CD4-positive, CD25-positive, alpha-beta regulatory T cell (primary cell): ENCODE measurements around the gene TBX21. TPM values are rescaled to one million over a fixed set of nuclear protein-coding genes. Genes with fewer than 3 reads are reported as not detected.

Experiments used
- polyA plus RNA-seq, 4 donors: library from polyadenylated mRNA; unstranded; fragments of 300-500 nt; fragmentation: Illumina TruSeq; gene quantifications; one replicate each; pipeline ENCODE4 v1.2.3, GENCODE V29; 2021
- total RNA-seq: library from RNA; stranded (reverse); gene quantifications from one replicate; pipeline ENCODE4 v1.2.3, GENCODE V29; 2022

The TBX21 gene
- total and polyA plus RNA-seq, 5 donors from 2014 or later: 3.8 to 15.7 (median 5.6) TPM

Other genes with a start within 250 kb of the TBX21 start
- 118 TPM for gene NPEPPS, start 202.1 kb upstream of the TBX21 start, total RNA-seq
- gene NPEPPS, start 202.1 kb upstream of the TBX21 start, polyA plus RNA-seq: 10 to 100 TPM; 40.6 to 50.1 (median 41.5) TPM
- gene KPNB1, start 83.3 kb upstream of the TBX21 start, total RNA-seq: 242 TPM
- 10 to 100 TPM; 20.4 to 27.2 (median 23.3) TPM for gene KPNB1, start 83.3 kb upstream of the TBX21 start, polyA plus RNA-seq
- gene TBKBP1, start 39.1 kb upstream of the TBX21 start, total RNA-seq: 6.1 TPM
- gene TBKBP1, start 39.1 kb upstream of the TBX21 start, polyA plus RNA-seq: under 1 TPM; 0.11 to 0.60 (median 0.51) TPM
- 46.1 TPM for gene OSBPL7, start 88.6 kb downstream of the TBX21 start, total RNA-seq
- gene OSBPL7, start 88.6 kb downstream of the TBX21 start, polyA plus RNA-seq: 1 to 10 TPM; 2.1 to 5.1 (median 3.4) TPM
- 40.8 TPM for gene MRPL10, start 98.3 kb downstream of the TBX21 start, total RNA-seq
- 10 to 100 TPM; 47.2 to 58.8 (median 54.2) TPM for gene MRPL10, start 98.3 kb downstream of the TBX21 start, polyA plus RNA-seq
- gene LRRC46, start 98.4 kb downstream of the TBX21 start, total RNA-seq: 0.20 TPM
- gene LRRC46, start 98.4 kb downstream of the TBX21 start, polyA plus RNA-seq: under 1 TPM; 0.11 to 0.48 (median 0.21) TPM
- gene SCRN2, start 108.0 kb downstream of the TBX21 start, total RNA-seq: 24.4 TPM
- gene SCRN2, start 108.0 kb downstream of the TBX21 start, polyA plus RNA-seq: 10 to 100 TPM; 15.9 to 30.9 (median 21.2) TPM
- 0.17 TPM for gene SP6, start 117.9 kb downstream of the TBX21 start, total RNA-seq
- gene SP6, start 117.9 kb downstream of the TBX21 start, polyA plus RNA-seq: not detected
- gene SP2, start 163.0 kb downstream of the TBX21 start, total RNA-seq: 35.0 TPM
- gene SP2, start 163.0 kb downstream of the TBX21 start, polyA plus RNA-seq: 1 to 10 TPM; 6.2 to 7.5 (median 6.6) TPM
- gene PNPO, start 208.3 kb downstream of the TBX21 start, total RNA-seq: 7.8 TPM
- 10 to 100 TPM; 18.3 to 25.5 (median 19.0) TPM for gene PNPO, start 208.3 kb downstream of the TBX21 start, polyA plus RNA-seq
- not detected for gene PRR15L, start 224.6 kb downstream of the TBX21 start, total RNA-seq
- gene PRR15L, start 224.6 kb downstream of the TBX21 start, polyA plus RNA-seq: under 1 TPM in 2 of 4 donors, not detected in 2; 0.19 to 0.36 TPM
- gene CDK5RAP3, start 237.9 kb downstream of the TBX21 start, total RNA-seq: 256 TPM
- 10 to 100 TPM; 68.9 to 83.4 (median 71.4) TPM for gene CDK5RAP3, start 237.9 kb downstream of the TBX21 start, polyA plus RNA-seq